Coronary artery (tissue), 2 donors: ENCODE results near the gene KCNA2.
A peak's percentile ranks its signal among the peaks of the same experiment; 100 is the strongest.

Experiments used
- DNase-seq: peaks from one replicate; pipeline ENCODE4 v3.0.0-alpha.2; 2017; ENCODE audit warnings: low spot score
- H3K27ac ChIP-seq, 2 donors: fragments of 200-600 bp; sonication (generic); one replicate each; pipeline ENCODE4 v1.5.1; 2016 to 2019
- H3K4me3 ChIP-seq: fragments of 200-600 bp; sonication (generic); 2 replicates; pipeline ENCODE4 v1.5.1; 2016; ENCODE audit warnings: mild to moderate bottlenecking, moderate library complexity
- TF ChIP-seq, protein P1 (sequence below): fragments of 200-600 bp; sonication (generic); IDR thresholded peaks from one replicate; pipeline ENCODE4 v1.5.1; 2019; ENCODE audit warnings: antibody characterized with exemption

Gene KCNA2

DNA sequence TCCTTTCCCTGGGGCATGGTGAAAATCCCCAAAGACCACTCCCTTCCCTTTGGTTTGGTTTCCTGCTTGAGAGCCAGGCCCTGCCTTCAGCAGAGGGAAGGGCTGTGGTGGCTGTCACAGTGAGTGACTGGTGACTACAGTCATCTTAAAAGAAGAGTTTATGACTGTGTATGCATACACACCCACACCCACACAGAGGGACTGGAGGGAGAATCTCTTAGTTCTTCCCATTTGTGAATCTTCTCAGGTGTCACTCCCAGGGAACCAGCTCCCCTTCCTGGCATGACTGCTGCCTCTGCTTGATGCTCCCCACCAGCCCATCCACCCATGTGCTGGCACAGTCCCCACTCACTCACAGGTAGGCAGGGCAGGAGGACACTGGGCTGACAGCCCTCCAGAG lies 3.9 kb upstream of the KCNA2 start:
- Histone ChIP-seq H3K27ac (no peak overlapping the region), H3K4me3 (no peak overlapping the region)
- TF ChIP-seq, protein P1, sequence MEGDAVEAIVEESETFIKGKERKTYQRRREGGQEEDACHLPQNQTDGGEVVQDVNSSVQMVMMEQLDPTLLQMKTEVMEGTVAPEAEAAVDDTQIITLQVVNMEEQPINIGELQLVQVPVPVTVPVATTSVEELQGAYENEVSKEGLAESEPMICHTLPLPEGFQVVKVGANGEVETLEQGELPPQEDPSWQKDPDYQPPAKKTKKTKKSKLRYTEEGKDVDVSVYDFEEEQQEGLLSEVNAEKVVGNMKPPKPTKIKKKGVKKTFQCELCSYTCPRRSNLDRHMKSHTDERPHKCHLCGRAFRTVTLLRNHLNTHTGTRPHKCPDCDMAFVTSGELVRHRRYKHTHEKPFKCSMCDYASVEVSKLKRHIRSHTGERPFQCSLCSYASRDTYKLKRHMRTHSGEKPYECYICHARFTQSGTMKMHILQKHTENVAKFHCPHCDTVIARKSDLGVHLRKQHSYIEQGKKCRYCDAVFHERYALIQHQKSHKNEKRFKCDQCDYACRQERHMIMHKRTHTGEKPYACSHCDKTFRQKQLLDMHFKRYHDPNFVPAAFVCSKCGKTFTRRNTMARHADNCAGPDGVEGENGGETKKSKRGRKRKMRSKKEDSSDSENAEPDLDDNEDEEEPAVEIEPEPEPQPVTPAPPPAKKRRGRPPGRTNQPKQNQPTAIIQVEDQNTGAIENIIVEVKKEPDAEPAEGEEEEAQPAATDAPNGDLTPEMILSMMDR = no peak
- no peak for DNase-seq

DNA sequence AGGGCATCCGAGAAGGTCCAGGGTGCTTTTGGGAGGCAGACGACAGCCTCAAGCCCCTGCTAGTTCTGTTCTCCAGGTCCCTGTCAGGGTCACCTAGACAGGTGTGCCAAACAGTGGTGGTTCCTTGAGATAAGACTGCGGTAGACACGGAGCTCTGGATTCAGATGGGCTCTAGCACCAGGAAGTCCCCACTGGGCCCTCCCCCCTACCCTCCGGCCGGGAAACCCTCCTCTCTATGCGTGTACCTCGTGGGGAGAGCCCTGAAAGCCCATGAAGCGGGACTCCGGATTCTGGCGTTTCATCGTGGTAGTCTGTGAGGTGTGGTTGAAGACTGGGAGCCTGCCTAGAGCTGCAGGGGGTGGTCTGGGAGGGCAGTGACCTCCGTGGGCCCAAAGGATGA lies 2.1 kb upstream of the KCNA2 start:
- Histone ChIP-seq H3K4me3 (peak overlapping the region; percentile 73), H3K27ac (no peak overlapping the region)
- DNase-seq = no peak
- TF ChIP-seq, protein P1 = no peak

DNA sequence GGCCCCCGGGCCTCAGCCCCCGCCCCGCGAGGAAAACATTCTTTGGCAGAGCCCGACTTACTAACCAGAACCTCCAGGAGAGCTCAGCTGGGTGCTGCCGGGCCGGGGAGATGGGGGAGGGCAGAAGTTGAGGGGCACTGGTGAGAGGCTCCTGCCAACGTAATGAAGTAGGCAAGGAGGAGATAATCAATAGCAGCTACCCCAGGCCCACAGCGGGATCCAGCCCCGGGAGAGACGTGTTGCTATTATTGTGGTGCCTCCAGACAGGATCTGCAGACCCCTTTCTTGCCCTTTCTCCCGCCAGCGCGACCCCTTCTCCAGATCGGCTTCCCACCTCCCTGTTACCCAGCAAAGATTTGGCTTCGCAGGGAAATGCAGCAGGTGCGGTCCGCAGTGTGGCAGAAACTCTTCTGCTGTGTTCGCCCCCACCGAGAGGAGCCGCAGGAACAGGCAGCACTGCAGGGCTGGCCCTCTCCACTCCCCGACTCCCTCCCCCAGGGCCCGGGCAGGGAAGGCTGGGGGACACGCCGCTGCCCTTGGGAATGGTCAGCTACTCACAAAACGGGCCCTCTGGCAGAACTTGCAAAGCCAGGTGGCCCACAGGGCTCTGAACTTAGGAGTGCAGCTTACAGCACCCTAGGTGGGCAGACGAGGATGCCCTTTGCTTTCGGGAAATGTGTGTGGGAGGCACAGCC lies 1.5 kb upstream of the KCNA2 start:
- H3K27ac ChIP-seq = no peak overlapping the region
- TF ChIP-seq, protein P1 = no peak
- no peak for DNase-seq
- H3K4me3 ChIP-seq = peak overlapping the region; percentile 73

DNA sequence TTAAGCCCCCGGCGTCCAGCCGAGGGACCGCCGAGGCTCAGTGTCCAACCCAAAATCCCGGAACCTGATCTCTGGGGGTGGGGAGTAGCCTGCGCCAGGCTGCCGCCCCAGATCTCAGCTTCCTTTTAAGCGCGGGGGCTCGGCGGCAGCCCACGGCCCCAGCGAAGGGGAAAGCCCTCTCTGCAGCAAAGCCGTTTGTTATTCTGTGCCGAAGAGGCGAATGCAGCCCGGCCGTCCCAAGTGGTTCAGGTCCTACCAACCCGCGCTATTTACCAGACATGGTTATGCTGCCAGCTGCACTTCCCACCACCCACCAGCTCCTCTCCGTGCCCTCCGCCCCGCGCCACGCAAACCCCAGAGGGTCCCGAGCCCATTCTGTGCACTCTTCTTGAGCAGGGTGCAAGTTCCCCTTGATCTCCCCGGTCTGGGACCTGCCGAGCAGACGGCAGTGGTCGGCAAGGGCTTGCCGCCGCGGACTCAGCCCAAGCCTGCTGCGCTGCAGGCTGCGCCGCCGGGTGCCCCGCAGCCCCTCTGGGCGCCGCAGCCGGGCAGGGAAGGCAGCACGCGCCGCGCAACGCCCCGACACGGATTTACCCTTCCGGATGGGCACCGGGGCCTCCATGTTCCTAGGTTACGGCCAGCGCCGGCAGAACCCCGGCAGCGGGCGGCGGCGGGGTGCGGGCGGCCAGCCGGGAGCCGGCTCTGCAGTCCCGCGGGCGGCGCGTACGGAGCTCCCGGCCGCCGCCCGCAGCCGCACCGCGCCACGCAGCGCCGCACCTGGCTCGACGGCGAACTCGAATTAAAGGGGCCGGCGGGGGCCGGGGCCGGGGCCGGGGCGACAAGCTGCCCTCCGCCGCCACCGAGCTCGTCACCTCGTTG lies 738 bp upstream of the KCNA2 start:
- TF ChIP-seq, protein P1 = no peak
- no peak for DNase-seq
- peak overlapping the region; percentile 68 to 75 for H3K27ac ChIP-seq
- H3K4me3 ChIP-seq = peak overlapping the region; percentile 73

DNA sequence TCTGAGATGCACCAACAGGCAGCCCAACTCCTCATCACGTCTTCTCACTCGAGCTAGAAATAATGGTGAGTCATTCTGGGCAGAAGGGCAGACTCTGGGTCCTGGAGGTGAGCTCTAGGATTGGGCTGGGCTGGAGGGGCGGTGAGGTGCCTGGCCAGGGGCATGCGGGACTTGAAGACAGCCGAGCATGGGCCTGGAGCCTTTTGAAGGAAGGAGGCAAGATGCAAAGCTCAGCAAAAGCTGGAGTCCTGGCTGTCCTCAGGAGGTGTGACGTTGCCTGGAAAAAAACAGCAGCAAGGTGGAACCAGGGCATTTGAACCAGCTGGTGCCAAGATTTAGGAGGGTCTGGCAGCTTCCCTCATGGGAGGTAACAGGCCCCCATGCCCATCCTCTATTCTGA lies 712 bp downstream of the KCNA2 start:
- no peak for DNase-seq
- H3K27ac ChIP-seq = peak overlapping the region; percentile 68 to 75
- TF ChIP-seq, protein P1 = no peak
- H3K4me3 ChIP-seq = peak overlapping the region; percentile 73

DNA sequence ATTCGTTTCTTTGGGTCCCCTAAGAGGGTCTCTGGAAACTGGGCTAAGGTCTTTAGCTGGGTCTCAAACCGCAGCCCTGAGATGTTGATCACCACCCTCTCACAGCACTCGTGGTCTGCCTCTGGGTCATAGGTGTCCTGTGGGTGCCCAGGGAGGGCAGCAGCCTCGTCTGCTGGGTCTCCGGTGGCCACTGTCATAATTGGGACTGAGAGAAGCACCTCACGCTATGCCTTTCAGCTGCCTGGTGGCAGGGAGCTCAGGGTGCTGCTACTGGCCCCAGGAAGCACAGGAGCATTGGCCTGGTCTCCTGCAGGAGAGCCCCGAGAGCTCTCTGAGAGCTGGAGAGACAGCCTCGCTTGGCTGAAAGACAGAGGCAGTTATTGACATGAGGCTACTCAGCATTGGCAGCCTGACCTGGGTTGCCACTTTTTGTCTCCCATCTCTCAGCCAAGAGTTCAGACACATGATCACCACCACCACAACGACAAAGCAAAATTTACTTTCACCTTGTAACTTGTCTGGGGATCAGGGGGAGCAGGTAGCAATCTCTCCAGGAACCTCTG lies 1.5 kb downstream of the KCNA2 start:
- H3K27ac ChIP-seq = no peak overlapping the region
- TF ChIP-seq, protein P1 = no peak
- H3K4me3 ChIP-seq = no peak overlapping the region
- no peak for DNase-seq
